Measurements from ENCODE around the gene WFDC1.

The WFDC1 gene

DNA sequence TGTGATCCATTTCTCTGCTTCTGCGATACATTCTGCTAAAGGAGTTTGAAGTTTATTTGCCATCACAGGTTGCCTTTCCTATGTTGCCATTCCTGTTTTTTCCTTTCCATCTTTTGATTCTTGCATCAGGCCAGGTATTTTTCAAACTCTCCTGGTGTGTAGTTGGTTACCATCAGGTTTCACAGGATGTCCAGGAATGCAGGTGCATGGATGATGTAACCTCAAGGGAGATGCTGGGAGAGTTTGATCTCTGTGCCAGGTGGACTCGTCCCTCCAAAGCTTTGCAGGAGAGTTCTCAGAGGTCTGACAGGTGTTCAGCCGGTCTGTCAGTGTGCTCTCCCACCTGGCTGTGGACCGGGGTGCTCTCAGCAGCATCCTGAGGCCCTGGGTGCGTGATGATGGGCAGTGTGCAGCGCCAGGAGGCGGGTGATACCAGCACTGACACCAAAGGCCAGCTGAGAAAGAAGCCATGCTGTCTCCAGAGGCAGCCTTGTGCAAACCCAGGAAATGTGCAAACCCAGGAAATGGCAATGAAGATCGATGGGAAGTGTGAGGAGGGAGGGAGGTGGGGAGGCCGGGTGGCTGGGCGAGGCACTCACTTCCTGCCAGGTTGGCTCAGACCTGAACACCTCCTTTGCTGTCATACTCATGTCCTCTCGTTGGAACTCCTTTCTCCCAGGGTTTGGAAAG is 75.4 kb downstream of the WFDC1 start:
- TF ChIP-seq CTCF (IDR thresholded peaks at IDR 0.05; ENCODE audit: low read depth, low read length, missing control alignments) = no peak
- no peak for DNase-seq (ENCODE audit: low read depth)
- no peak overlapping the region for H3K4me3 ChIP-seq (ENCODE audit: low read depth, low read length)

DNA sequence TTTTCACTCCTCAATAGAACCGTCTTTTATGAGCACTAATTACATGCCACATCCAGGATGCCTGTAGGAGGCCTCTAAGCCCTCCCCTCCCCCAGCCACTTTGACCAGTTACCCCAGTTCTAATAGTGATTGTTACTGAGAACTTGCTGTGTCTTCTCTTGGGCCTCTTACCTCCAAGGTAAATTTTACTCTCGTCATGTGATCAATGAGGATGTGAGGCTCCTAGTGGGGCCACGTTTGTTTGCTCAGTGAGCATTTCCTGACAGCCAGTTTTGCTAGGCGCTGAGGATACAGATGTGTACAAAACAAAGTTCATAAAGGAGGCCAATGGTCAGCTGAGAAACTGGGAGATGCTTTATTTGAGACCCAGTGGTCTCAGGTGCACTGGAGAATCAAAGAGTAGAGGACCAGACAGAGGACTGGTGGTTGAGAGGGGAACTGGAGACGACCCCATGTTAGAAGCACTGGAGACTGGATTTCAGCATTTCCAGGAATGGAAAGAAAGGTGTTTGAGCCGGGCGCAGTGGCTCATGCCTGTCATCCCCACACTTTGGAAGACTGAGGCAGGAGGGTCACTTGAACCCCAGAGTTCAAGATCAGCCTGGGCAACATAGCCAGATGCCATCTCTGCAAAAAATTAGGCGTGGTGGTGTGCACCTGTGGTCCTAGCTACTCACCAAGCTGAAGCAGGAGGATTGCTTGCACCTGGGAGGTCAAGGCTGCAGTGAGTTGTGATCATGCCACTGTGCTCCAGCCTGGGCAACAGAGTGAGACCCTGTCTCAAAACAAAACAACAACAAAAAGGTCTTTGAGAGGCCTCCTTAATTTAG is 76.3 kb downstream of the WFDC1 start:
- no peak for DNase-seq (ENCODE audit: low read depth)
- TF ChIP-seq CTCF (IDR thresholded peaks at IDR 0.05; ENCODE audit: low read depth, low read length, missing control alignments) = no peak
- no peak overlapping the region for H3K4me3 ChIP-seq (ENCODE audit: low read depth, low read length)

GRCh38 chr16:84371553-84371865 is 76.8 kb downstream of the WFDC1 start:
- no peak for DNase-seq (ENCODE audit: low read depth)
- TF ChIP-seq CTCF (IDR thresholded peaks at IDR 0.05; ENCODE audit: low read depth, low read length, missing control alignments) = no peak
- no peak overlapping the region for H3K4me3 ChIP-seq (ENCODE audit: low read depth, low read length)

DNA sequence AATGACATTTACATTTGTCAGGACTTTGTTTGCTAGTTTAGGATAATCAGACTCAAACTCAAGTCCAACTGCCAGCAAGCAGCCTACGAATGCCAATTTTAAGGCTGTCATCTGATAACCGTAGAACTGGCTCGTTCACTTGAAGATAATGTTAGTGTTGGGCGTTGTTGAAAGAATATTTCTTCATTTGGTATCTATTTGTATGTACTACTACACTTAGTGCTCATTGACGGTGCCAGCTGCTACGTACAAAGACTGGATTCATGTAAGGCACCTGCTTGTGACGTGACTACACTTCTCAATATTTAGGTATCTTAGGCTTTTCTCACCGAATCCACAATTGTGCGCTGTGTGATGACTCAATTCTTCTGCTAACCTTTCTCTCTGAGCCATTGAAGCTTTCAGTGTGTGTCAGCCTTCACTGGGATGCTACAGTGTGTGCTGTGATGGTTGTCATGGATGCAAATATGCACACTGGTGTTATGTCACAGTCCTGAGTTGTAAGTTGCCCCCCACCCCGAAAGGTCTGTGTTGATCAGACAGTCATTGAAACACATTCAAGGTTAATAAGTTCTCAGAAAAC is 79.3 kb downstream of the WFDC1 start:
- H3K4me3 ChIP-seq (ENCODE audit: low read depth, low read length) = no peak overlapping the region
- DNase-seq (ENCODE audit: low read depth) = no peak
- no peak for TF ChIP-seq CTCF (IDR thresholded peaks at IDR 0.05; ENCODE audit: low read depth, low read length, missing control alignments)

- no peak for TF ChIP-seq CTCF (IDR thresholded peaks at IDR 0.05; ENCODE audit: low read depth, low read length, missing control alignments)
- no peak overlapping the region for H3K4me3 ChIP-seq (ENCODE audit: low read depth, low read length)
- no peak for DNase-seq (ENCODE audit: low read depth)
These were observed 83.4 kb downstream of the WFDC1 start for GRCh38 chr16:84378099-84378498.

DNA sequence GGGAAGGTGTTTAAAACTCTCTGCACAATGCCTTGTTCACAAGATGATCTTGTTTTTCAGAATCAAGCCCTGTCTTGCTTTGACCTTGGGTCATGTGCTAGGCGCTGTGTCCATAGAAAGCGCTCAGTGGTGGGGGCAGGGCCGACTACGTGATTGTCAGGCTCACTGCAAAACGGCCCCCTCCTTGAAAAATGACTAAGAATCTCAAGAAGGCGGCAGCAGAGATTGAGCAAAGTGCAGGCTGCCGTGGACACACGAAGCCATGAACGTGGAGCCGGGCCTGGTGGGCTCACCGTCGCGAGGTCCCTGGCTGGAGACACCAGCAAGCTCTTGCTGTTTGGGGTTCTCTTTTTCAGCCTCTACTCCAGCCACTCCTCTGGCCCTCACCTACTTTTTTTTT is 83.9 kb downstream of the WFDC1 start:
- H3K4me3 ChIP-seq (ENCODE audit: low read depth, low read length) = no peak overlapping the region

More for the DNA sequence above, 83.9 kb downstream of the WFDC1 start:
- TF ChIP-seq CTCF (IDR thresholded peaks at IDR 0.05; ENCODE audit: low read depth, low read length, missing control alignments) = no peak
- DNase-seq (ENCODE audit: low read depth) = no peak
